Liver (tissue), 9 donors: Measurements from ENCODE around the gene RPTN. TPM values are rescaled to one million over a fixed set of nuclear protein-coding genes. Genes with fewer than 3 reads are reported as not detected.
A peak's percentile ranks its signal among the peaks of the same experiment; 100 is the strongest.

Experiments used
- DNase-seq: peaks from one replicate; pipeline ENCODE4 v3.0.0-alpha.2; 2017; ENCODE audit warnings: low spot score
- H3K27ac ChIP-seq, 2 donors: one replicate each; pipeline ENCODE4 v1.7.0; 2013; ENCODE audit warnings: inconsistent platforms in 2 of 2, low read length in 2 of 2, control low read depth in 1 of 2, low read depth in 1 of 2, mild to moderate bottlenecking in 1 of 2
- H3K27me3 ChIP-seq, 4 donors: one replicate each; pipeline versions ENCODE4 v1.6.1 to v1.7.0; 2013; ENCODE audit warnings: low read length in 3 of 4, inconsistent platforms in 1 of 4, mild to moderate bottlenecking in 1 of 4, moderate library complexity in 1 of 4; ENCODE audit not compliant: control insufficient read depth in 4 of 4, insufficient read depth in 4 of 4
- H3K36me3 ChIP-seq, 4 donors: one replicate each; pipeline versions ENCODE4 v1.6.1 to v1.7.0; 2013; ENCODE audit warnings: low read length in 3 of 4, mild to moderate bottlenecking in 3 of 4, low read depth in 1 of 4, moderate library complexity in 1 of 4; ENCODE audit not compliant: control insufficient read depth in 4 of 4, insufficient read depth in 3 of 4
- H3K4me1 ChIP-seq, 4 donors: one replicate each; pipeline versions ENCODE4 v1.6.1 to v1.7.0; 2013; ENCODE audit warnings: low read length in 3 of 4, mild to moderate bottlenecking in 3 of 4, moderate library complexity in 1 of 4; ENCODE audit not compliant: control insufficient read depth in 4 of 4, insufficient read depth in 4 of 4
- H3K4me3 ChIP-seq, 3 donors: one replicate each; pipeline versions ENCODE4 v1.6.1 to v1.7.0; 2013; ENCODE audit warnings: low read length in 3 of 3, control low read depth in 1 of 3, low read depth in 1 of 3, mild to moderate bottlenecking in 1 of 3
- H3K9ac ChIP-seq, 2 donors: one replicate each; pipeline ENCODE4 v1.7.0; 2013; ENCODE audit warnings: low read length in 2 of 2, mild to moderate bottlenecking in 2 of 2, moderate library complexity in 2 of 2, control low read depth in 1 of 2, low read depth in 1 of 2
- H3K9me3 ChIP-seq, 4 donors: one replicate each; pipeline versions ENCODE4 v1.6.1 to v1.7.0; 2013; ENCODE audit warnings: low read length in 3 of 4; ENCODE audit not compliant: control insufficient read depth in 4 of 4
- ATF3 ChIP-seq: IDR thresholded peaks from 2 replicates; pipeline ENCODE4 v1.6.1; 2016; ENCODE audit warnings: antibody characterized with exemption
- CTCF ChIP-seq: fragments of 150-350 bp; IDR thresholded peaks from 2 replicates; pipeline ENCODE4 v1.5.1; 2017; ENCODE audit warnings: improper control_type of control experiment, low read depth, low read length; ENCODE audit not compliant: missing input control
- EGR1 ChIP-seq, 2 donors: IDR thresholded peaks; 2 replicates each; pipeline ENCODE4 v1.6.1; 2016 to 2018; ENCODE audit warnings: antibody characterized with exemption in 2 of 2, low read depth in 2 of 2
- FOXA1 ChIP-seq: IDR thresholded peaks from 2 replicates; pipeline ENCODE4 v1.6.1; 2016; ENCODE audit warnings: antibody characterized with exemption
- FOXA2 ChIP-seq: IDR thresholded peaks from 2 replicates; pipeline ENCODE4 v1.6.1; 2016; ENCODE audit warnings: antibody characterized with exemption
- GABPA ChIP-seq, 2 donors: IDR thresholded peaks in 1 of 2; conservative IDR thresholded peaks in 1 of 2; 2 replicates each; pipeline ENCODE4 v1.6.1; 2016; ENCODE audit warnings: antibody characterized with exemption in 2 of 2, mild to moderate bottlenecking in 1 of 2, moderate library complexity in 1 of 2
- HNF4A ChIP-seq, 2 donors: conservative IDR thresholded peaks; 2 replicates each; pipeline ENCODE4 v1.6.1; 2016; ENCODE audit warnings: antibody characterized with exemption in 2 of 2, mild to moderate bottlenecking in 2 of 2
- HNF4G ChIP-seq: IDR thresholded peaks from 2 replicates; pipeline ENCODE4 v1.6.1; 2016; ENCODE audit warnings: antibody characterized with exemption
- JUND ChIP-seq, 2 donors: IDR thresholded peaks; 2 replicates each; pipeline ENCODE4 v1.6.1; 2016; ENCODE audit warnings: antibody characterized with exemption in 2 of 2
- NR2F2 ChIP-seq: IDR thresholded peaks from 2 replicates; pipeline ENCODE4 v1.6.1; 2016; ENCODE audit warnings: antibody characterized with exemption
- RAD21 ChIP-seq, 2 donors: IDR thresholded peaks; 2 replicates each; pipeline ENCODE4 v1.6.1; 2016; ENCODE audit warnings: antibody characterized with exemption in 2 of 2, mild to moderate bottlenecking in 2 of 2
- REST ChIP-seq: IDR thresholded peaks from 2 replicates; pipeline ENCODE4 v1.6.1; 2016; ENCODE audit warnings: antibody characterized with exemption, mild to moderate bottlenecking
- RXRA ChIP-seq, 2 donors: IDR thresholded peaks; 2 replicates each; pipeline ENCODE4 v1.6.1; 2017 to 2018; ENCODE audit warnings: antibody characterized with exemption in 2 of 2, mild to moderate bottlenecking in 1 of 2
- SP1 ChIP-seq: IDR thresholded peaks from 2 replicates; pipeline ENCODE4 v1.6.1; 2018; ENCODE audit warnings: antibody characterized with exemption, mild to moderate bottlenecking
- TAF1 ChIP-seq: conservative IDR thresholded peaks from 2 replicates; pipeline ENCODE4 v1.6.1; 2016; ENCODE audit warnings: antibody characterized with exemption, mild to moderate bottlenecking
- YY1 ChIP-seq: IDR thresholded peaks from 2 replicates; pipeline ENCODE4 v1.6.1; 2016; ENCODE audit warnings: antibody characterized with exemption, mild to moderate bottlenecking
- WGBS: extraction: QIAGEN DNeasy Blood & Tissue Kit; methylation state at CpG from one replicate; pipeline ENCODE4 v1.1.7; 2013; 5-methylcytosine and 5-hydroxymethylcytosine counted together
- polyA plus RNA-seq, 2 donors: library from polyadenylated mRNA; stranded (reverse) in 1 of 2; unstranded in 1 of 2; fragments of 200-250 nt in 1 of 2; fragments of >200 nt in 1 of 2; fragmentation: Nextera tagmentation in 1 of 2; extraction: Ambion mirVana in 1 of 2; gene quantifications; one replicate each; pipeline versions ENCODE4 v1.2.1 to v1.2.3, GENCODE V29; 2013 to 2015
- total RNA-seq, 2 donors: library from RNA; depleted of rRNA; stranded (reverse); fragments of >200 nt; gene quantifications; one replicate each; pipeline ENCODE4 v1.2.3, GENCODE V29; 2014
- TF ChIP-seq, protein P1 (sequence below): IDR thresholded peaks from 2 replicates; pipeline ENCODE4 v1.6.1; 2016; ENCODE audit warnings: antibody characterized with exemption
- TF ChIP-seq, protein P2 (sequence below): IDR thresholded peaks from 2 replicates; pipeline ENCODE4 v1.6.1; 2016; ENCODE audit warnings: antibody characterized with exemption
- donor health status: healthy.
- donor health status: healthy.
- donor health status: healthy.
- donor health status: healthy.
- donor health status: healthy.

RPTN gene
- total and polyA plus RNA-seq, 4 donors: not detected

DNA sequence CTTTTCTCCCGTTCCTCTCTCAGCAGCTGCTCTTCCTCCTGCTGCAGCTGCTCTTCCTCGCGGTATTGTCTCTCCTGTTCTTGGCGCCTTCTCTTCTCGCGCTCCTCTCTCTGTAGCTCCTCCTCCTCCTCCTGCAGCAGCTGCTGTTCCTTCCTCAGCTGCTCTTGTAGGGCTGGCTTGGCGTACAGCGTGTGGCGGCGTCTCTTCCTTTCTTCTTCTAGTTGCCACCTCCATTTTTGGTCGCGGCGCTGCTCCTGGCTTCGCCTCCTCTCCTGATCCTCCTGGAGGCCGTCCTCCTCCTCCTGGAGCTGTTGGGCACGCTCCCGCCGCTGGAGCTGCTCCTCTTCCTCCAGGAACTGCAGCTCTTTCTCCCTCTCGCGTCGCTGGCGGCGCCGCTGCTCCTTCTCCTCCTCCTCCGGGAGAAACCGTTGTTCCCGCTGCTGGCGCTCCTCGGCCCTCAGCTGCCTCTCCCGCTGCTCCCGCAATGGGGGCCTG, 48.6 kb downstream of the RPTN start:
- Histone ChIP-seq H3K36me3 (no peaks in the 10 kb centered on the region), H3K4me3 (peak overlapping the region in 2 of 3 donors; percentile 7 to 37), H3K27ac (no peak overlapping the region), H3K27me3 (peaks cover 0 to 29% (median 16%) of the 10 kb centered on the region in 4 donors), H3K9me3 (no peaks in the 10 kb centered on the region), H3K4me1 (peaks cover 4 to 49% (median 37%) of the 10 kb centered on the region in 4 donors), H3K9ac (no peak overlapping the region)
- no peak for TF ChIP-seq REST
- no peak for TF ChIP-seq JUND (IDR thresholded peaks at IDR 0.05)
- TF ChIP-seq HNF4A (conservative IDR thresholded peaks at IDR 0.05): no peak
- no peak for TF ChIP-seq HNF4G
- no peak for TF ChIP-seq TAF1
- no peak for TF ChIP-seq SP1
- TF ChIP-seq YY1: no peak
- no peak for TF ChIP-seq CTCF
- no peak for TF ChIP-seq RAD21 (IDR thresholded peaks at IDR 0.05)
- TF ChIP-seq, protein P1, sequence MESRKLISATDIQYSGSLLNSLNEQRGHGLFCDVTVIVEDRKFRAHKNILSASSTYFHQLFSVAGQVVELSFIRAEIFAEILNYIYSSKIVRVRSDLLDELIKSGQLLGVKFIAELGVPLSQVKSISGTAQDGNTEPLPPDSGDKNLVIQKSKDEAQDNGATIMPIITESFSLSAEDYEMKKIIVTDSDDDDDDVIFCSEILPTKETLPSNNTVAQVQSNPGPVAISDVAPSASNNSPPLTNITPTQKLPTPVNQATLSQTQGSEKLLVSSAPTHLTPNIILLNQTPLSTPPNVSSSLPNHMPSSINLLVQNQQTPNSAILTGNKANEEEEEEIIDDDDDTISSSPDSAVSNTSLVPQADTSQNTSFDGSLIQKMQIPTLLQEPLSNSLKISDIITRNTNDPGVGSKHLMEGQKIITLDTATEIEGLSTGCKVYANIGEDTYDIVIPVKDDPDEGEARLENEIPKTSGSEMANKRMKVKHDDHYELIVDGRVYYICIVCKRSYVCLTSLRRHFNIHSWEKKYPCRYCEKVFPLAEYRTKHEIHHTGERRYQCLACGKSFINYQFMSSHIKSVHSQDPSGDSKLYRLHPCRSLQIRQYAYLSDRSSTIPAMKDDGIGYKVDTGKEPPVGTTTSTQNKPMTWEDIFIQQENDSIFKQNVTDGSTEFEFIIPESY: no peak
- no peak for TF ChIP-seq FOXA2
- no peak for TF ChIP-seq NR2F2
- no peak for TF ChIP-seq FOXA1
- no peak for TF ChIP-seq EGR1 (IDR thresholded peaks at IDR 0.05; ENCODE audit: low read depth in 2 of 2)
- TF ChIP-seq ATF3: no peak
- TF ChIP-seq RXRA (IDR thresholded peaks at IDR 0.05): no peak
- TF ChIP-seq, protein P2, sequence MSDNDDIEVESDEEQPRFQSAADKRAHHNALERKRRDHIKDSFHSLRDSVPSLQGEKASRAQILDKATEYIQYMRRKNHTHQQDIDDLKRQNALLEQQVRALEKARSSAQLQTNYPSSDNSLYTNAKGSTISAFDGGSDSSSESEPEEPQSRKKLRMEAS: no peak
- no peak for TF ChIP-seq GABPA (IDR thresholded peaks at IDR 0.05 in 1 of 2, conservative IDR thresholded peaks at IDR 0.05 in 1 of 2)
- 2% methylated on average over 31 of the region's 31 CpGs for WGBS
- no peak for DNase-seq
